Tibial artery (tissue), 4 donors: ENCODE results near the gene DUSP11.
A peak's percentile ranks its signal among the peaks of the same experiment; 100 is the strongest.
"Not testable (repeated sequence)": the region's sequence is repeated elsewhere in the genome, so short reads cannot be mapped to it uniquely, and the experiment has no call there.

Experiments used
- DNase-seq, 2 donors: peaks; one replicate each; pipeline ENCODE4 v3.0.0-alpha.2; 2019
- H3K27ac ChIP-seq, 2 donors: fragments of 200-600 bp; sonication (generic) in 1 of 2; 1 replicate in 1 of 2; 2 replicates in 1 of 2; pipeline ENCODE4 v1.5.1; 2018 to 2019; ENCODE audit warnings: mild to moderate bottlenecking in 1 of 2
- H3K27me3 ChIP-seq, 2 donors: fragments of 200-600 bp; sonication (generic) in 1 of 2; one replicate each; pipeline versions ENCODE4 v1.5.1 to v1.6.0; 2016 to 2019
- H3K36me3 ChIP-seq, 3 donors: fragments of 200-600 bp; sonication (generic) in 2 of 3; one replicate each; pipeline ENCODE4 v1.5.1; 2016 to 2019; ENCODE audit warnings: mild to moderate bottlenecking in 2 of 3
- H3K4me1 ChIP-seq, 4 donors: fragments of 200-600 bp; sonication (generic) in 2 of 4; 1 replicate in 3 of 4; 2 replicates in 1 of 4; pipeline ENCODE4 v1.5.1; 2016 to 2019
- H3K4me3 ChIP-seq, 2 donors: fragments of 200-600 bp; sonication (generic) in 1 of 2; 1 replicate in 1 of 2; 2 replicates in 1 of 2; pipeline ENCODE4 v1.5.1; 2018 to 2019; ENCODE audit warnings: mild to moderate bottlenecking in 2 of 2
- H3K9me3 ChIP-seq, 3 donors: fragments of 200-600 bp; sonication (generic) in 1 of 3; one replicate each; pipeline ENCODE4 v1.5.1; 2016 to 2019
- CTCF ChIP-seq, 2 experiments: fragments of 200-600 bp in 1 of 2; fragments of 450-650 bp in 1 of 2; IDR thresholded peaks; one replicate each; pipeline ENCODE4 v1.5.1; 2017 to 2019; ENCODE audit warnings: antibody characterized with exemption in 2 of 2, mild to moderate bottlenecking in 1 of 2, moderate library complexity in 1 of 2
- intact Hi-C: fragments of 100-400 bp; cut with DNase I; formaldehyde crosslinking; loops from one replicate; pipeline ENCODE4 v1.15.0; 2023; ENCODE audit warnings: low total_unique reads

Gene DUSP11

GRCh38 chr2:73718851-73719621 is 60.9 kb downstream of the DUSP11 start:
- TF ChIP-seq CTCF (IDR thresholded peaks at IDR 0.05), result no peak
- DNase-seq, result no peak
- no peak overlapping the region for H3K27ac ChIP-seq
- H3K9me3 ChIP-seq, result no peaks in the 10 kb centered on the region
- H3K4me3 ChIP-seq, result no peak overlapping the region
- peaks cover 0 to 17% (median 5%) of the 10 kb centered on the region in 4 donors for H3K4me1 ChIP-seq
- intact Hi-C loops, result no loop called here
- H3K27me3 ChIP-seq, result no peaks in the 10 kb centered on the region
- H3K36me3 ChIP-seq, result no peaks in the 10 kb centered on the region

- no peaks in the 10 kb centered on the region for H3K36me3 ChIP-seq
- H3K9me3 ChIP-seq, result no peaks in the 10 kb centered on the region
- TF ChIP-seq CTCF (IDR thresholded peaks at IDR 0.05), result no peak
- H3K27ac ChIP-seq, result no peak overlapping the region
- H3K4me3 ChIP-seq, result no peak overlapping the region
- no peaks in the 10 kb centered on the region for H3K27me3 ChIP-seq
- DNase-seq, result no peak
- intact Hi-C loops, result no loop called here
- H3K4me1 ChIP-seq, result peaks cover 0 to 17% (median 5%) of the 10 kb centered on the region in 4 donors
Observed at GRCh38 chr2:73718421-73718820, 61.5 kb downstream of the DUSP11 start.

- H3K4me3 ChIP-seq, H3K27ac ChIP-seq, DNase-seq, H3K9me3 ChIP-seq, intact Hi-C loops, H3K36me3 ChIP-seq, H3K27me3 ChIP-seq: not testable (repeated sequence)
- H3K4me1 ChIP-seq, result peaks cover 0 to 17% (median 5%) of the 10 kb centered on the region in 4 donors
Observed at GRCh38 chr2:73717695-73718094, 62.2 kb downstream of the DUSP11 start.

- no peaks in the 10 kb centered on the region for H3K9me3 ChIP-seq
- no peak for DNase-seq
- peak overlapping the region; percentile 61 for H3K27ac ChIP-seq
- peaks cover 0 to 17% (median 5%) of the 10 kb centered on the region in 4 donors for H3K4me1 ChIP-seq
- H3K4me3 ChIP-seq, result peak overlapping the region in 1 of 2 donors; percentile 34
- intact Hi-C loops, result no loop called here
- H3K36me3 ChIP-seq, result no peaks in the 10 kb centered on the region
- no peak for TF ChIP-seq CTCF (IDR thresholded peaks at IDR 0.05)
- H3K27me3 ChIP-seq, result no peaks in the 10 kb centered on the region
Observed at GRCh38 chr2:73717251-73717606, 62.7 kb downstream of the DUSP11 start.

- H3K4me1 ChIP-seq, result peaks cover 0 to 17% (median 5%) of the 10 kb centered on the region in 4 donors
- peak overlapping the region; percentile 34 to 46 for H3K4me3 ChIP-seq
- no peaks in the 10 kb centered on the region for H3K9me3 ChIP-seq
- no peak for TF ChIP-seq CTCF (IDR thresholded peaks at IDR 0.05)
- intact Hi-C loops, result no loop called here
- peak overlapping the region; percentile 61 for H3K27ac ChIP-seq
- DNase-seq, result no peak
- H3K27me3 ChIP-seq, result no peaks in the 10 kb centered on the region
- no peaks in the 10 kb centered on the region for H3K36me3 ChIP-seq
Observed at GRCh38 chr2:73716543-73717250, 63.2 kb downstream of the DUSP11 start.

- Histone ChIP-seq H3K27ac (no peak overlapping the region), H3K9me3 (no peaks in the 10 kb centered on the region), H3K4me1 (peaks cover 0 to 17% (median 5%) of the 10 kb centered on the region in 4 donors), H3K27me3 (no peaks in the 10 kb centered on the region), H3K36me3 (no peaks in the 10 kb centered on the region), H3K4me3 (no peak overlapping the region)
- intact Hi-C loops, result no loop called here
- TF ChIP-seq CTCF (IDR thresholded peaks at IDR 0.05), result no peak
- no peak for DNase-seq
Observed at GRCh38 chr2:73714091-73714490, 65.8 kb downstream of the DUSP11 start.
